ENCODE measurements around the gene FAM241B. TPM values are rescaled to one million over a fixed set of nuclear protein-coding genes. Genes with fewer than 3 reads are reported as not detected.

Gene FAM241B
- total and polyA plus RNA-seq, 2 donors (not counting 1 experiment from before 2014, with no cell fraction given): 0.54 to 0.64 TPM

DNA sequence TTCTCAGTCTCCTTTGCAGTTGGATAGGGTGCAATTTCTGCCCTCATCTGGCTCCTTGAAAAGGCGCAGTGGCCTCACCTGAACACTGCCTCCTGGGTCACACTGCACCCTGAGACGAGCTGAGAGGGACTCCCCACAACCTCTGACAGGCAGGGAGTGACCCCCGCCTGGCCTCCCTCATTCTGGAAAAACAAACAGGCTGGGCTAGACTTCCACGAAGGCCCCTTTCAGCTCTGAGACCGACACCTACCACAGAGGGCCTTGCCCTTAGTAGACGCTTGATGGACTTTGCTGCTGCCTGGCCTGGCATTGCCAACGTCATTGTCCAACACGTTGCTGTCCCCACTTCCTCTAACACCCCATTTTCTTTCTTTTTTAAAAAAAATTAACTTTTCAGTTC is 8.6 kb downstream of the FAM241B start:
- no peak overlapping the region for H3K27ac Mint-ChIP-seq
- H3K9me3 ChIP-seq (ENCODE audit: control extremely low read depth in 1 of 3, control insufficient read depth in 2 of 3, insufficient read depth in 1 of 3, low read length in 2 of 3): no peaks in the 10 kb centered on the region
- no peak overlapping the region for H3K4me2 ChIP-seq (replicated peaks; ENCODE audit: low read depth, low read length, poor library complexity, severe bottlenecking)
- H4K20me1 ChIP-seq (ENCODE audit: control insufficient read depth, insufficient read depth, low read length, poor library complexity, severe bottlenecking): no peaks in the 10 kb centered on the region
- no peak overlapping the region for H2AFZ ChIP-seq (ENCODE audit: insufficient read depth, low read depth, low read length, poor library complexity, severe bottlenecking)
- no peaks in the 10 kb centered on the region for H3K4me1 ChIP-seq (ENCODE audit: control insufficient read depth in 2 of 2, insufficient read depth in 2 of 2, low read length in 2 of 2)
- no peaks in the 10 kb centered on the region for H3K4me1 Mint-ChIP-seq
- no peak overlapping the region for H3K4me3 Mint-ChIP-seq
- POLR2A ChIA-PET: no interaction called here
- H3K27ac ChIP-seq (ENCODE audit: low read length in 2 of 2): no peak overlapping the region
- WGBS (ENCODE audit: insufficient coverage): 78% methylated on average over 6 of the region's 8 CpGs
- no peak for DNase-seq
- peaks cover 3% of the 10 kb centered on the region for H3K27me3 Mint-ChIP-seq
- H3K4me3 ChIP-seq (ENCODE audit: control extremely low read depth in 1 of 5, extremely low read depth in 1 of 5, insufficient read depth in 1 of 5, low read depth in 2 of 5, low read length in 4 of 5): no peak overlapping the region
- CTCF ChIA-PET: interaction anchor here (0.9 to 10.9 kb wide), 5 partner anchors 12 to 123 kb away, joined by 3 to 120 read pairs (median 6); no protein-coding TSS in a partner anchor
- peaks cover 0 to 3% (median 1%) of the 10 kb centered on the region in 4 experiments for H3K27me3 ChIP-seq (replicated peaks in 1 of 4; ENCODE audit: control extremely low read depth in 1 of 4, control insufficient read depth in 3 of 4, insufficient read depth in 4 of 4, low read length in 3 of 4)
- TF ChIP-seq, protein P1, sequence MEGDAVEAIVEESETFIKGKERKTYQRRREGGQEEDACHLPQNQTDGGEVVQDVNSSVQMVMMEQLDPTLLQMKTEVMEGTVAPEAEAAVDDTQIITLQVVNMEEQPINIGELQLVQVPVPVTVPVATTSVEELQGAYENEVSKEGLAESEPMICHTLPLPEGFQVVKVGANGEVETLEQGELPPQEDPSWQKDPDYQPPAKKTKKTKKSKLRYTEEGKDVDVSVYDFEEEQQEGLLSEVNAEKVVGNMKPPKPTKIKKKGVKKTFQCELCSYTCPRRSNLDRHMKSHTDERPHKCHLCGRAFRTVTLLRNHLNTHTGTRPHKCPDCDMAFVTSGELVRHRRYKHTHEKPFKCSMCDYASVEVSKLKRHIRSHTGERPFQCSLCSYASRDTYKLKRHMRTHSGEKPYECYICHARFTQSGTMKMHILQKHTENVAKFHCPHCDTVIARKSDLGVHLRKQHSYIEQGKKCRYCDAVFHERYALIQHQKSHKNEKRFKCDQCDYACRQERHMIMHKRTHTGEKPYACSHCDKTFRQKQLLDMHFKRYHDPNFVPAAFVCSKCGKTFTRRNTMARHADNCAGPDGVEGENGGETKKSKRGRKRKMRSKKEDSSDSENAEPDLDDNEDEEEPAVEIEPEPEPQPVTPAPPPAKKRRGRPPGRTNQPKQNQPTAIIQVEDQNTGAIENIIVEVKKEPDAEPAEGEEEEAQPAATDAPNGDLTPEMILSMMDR (IDR thresholded peaks at IDR 0.05): no peak
- TF ChIP-seq EZH2 (IDR thresholded peaks at IDR 0.05; ENCODE audit: borderline replicate concordance, insufficient read depth, low read depth, low read length, poor library complexity, severe bottlenecking): no peak
- intact Hi-C loops (cut with micrococcal nuclease): no loop called here
- no peak overlapping the region for H3K9ac ChIP-seq (ENCODE audit: low read length)
- no peaks in the 10 kb centered on the region for H3K9me3 Mint-ChIP-seq (ENCODE audit: insufficient read depth)
- H3K36me3 ChIP-seq (replicated peaks in 1 of 2; ENCODE audit: control extremely low read depth in 1 of 2, control insufficient read depth in 1 of 2, extremely low read depth in 1 of 2, insufficient read depth in 2 of 2, low read length in 1 of 2): no peaks in the 10 kb centered on the region
- no peaks in the 10 kb centered on the region for H3K79me2 ChIP-seq (ENCODE audit: control insufficient read depth, insufficient read depth, low read length)
- ATAC-seq (ENCODE audit: low read depth): no peak

DNA sequence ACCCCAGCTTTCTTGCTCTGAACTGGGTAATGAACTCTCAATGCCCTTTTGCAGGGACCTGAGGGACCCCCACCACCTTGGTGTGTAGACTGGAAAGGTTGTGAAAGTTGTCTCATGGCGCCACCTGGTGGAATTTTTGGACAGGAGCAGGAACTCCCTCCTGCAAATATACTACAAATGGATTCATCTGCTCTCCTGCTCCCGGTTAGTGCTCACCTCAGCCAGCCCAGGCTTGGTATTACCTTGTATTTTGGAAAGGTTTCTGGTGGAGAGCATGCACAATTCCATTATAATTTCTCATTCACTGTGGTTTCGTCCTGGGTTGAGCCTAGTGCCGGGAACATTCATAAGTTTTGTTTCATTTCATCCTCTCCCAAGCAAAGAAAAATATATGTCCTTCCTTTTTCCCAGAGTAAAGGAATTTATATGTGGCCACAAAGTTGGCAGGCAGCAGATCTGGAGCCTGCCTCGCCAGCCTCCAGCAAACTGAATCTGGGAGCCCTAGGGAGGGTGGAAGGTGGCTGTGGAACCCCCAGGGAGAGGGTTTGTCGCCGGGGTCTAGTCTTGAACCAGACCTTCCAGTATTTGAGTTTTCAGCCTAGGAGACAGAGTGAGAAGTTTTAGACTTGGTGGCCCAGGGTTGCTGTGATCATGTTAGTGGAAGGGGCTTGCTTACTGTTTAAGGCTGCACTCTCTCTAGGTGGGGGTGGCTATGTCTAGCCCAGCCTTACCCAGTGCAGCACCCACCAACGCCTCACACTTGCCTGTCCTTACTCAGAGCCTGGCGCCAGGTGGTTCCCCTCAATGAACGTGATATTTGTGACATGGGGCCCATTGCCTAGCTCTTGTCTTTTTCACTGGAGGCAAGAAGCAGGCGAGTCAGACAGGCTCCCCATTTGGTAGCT is 9.5 kb downstream of the FAM241B start:
- intact Hi-C loops (cut with micrococcal nuclease): no loop called here
- H3K4me3 Mint-ChIP-seq: no peak overlapping the region
- no peaks in the 10 kb centered on the region for H3K36me3 ChIP-seq (replicated peaks in 1 of 2; ENCODE audit: control extremely low read depth in 1 of 2, control insufficient read depth in 1 of 2, extremely low read depth in 1 of 2, insufficient read depth in 2 of 2, low read length in 1 of 2)
- no peaks in the 10 kb centered on the region for H3K4me1 Mint-ChIP-seq
- no peak overlapping the region for H2AFZ ChIP-seq (ENCODE audit: insufficient read depth, low read depth, low read length, poor library complexity, severe bottlenecking)
- DNase-seq: peak; percentile 70
- H3K27ac ChIP-seq (ENCODE audit: low read length in 2 of 2): no peak overlapping the region
- H3K27ac Mint-ChIP-seq: no peak overlapping the region
- no peaks in the 10 kb centered on the region for H3K79me2 ChIP-seq (ENCODE audit: control insufficient read depth, insufficient read depth, low read length)
- no peak overlapping the region for H3K4me3 ChIP-seq (ENCODE audit: control extremely low read depth in 1 of 5, extremely low read depth in 1 of 5, insufficient read depth in 1 of 5, low read depth in 2 of 5, low read length in 4 of 5)
- no peaks in the 10 kb centered on the region for H4K20me1 ChIP-seq (ENCODE audit: control insufficient read depth, insufficient read depth, low read length, poor library complexity, severe bottlenecking)
- H3K4me2 ChIP-seq (replicated peaks; ENCODE audit: low read depth, low read length, poor library complexity, severe bottlenecking): no peak overlapping the region
- no peaks in the 10 kb centered on the region for H3K9me3 Mint-ChIP-seq (ENCODE audit: insufficient read depth)
- peaks cover 0 to 8% (median 1%) of the 10 kb centered on the region in 4 experiments for H3K27me3 ChIP-seq (replicated peaks in 1 of 4; ENCODE audit: control extremely low read depth in 1 of 4, control insufficient read depth in 3 of 4, insufficient read depth in 4 of 4, low read length in 3 of 4)
- no peaks in the 10 kb centered on the region for H3K9me3 ChIP-seq (ENCODE audit: control extremely low read depth in 1 of 3, control insufficient read depth in 2 of 3, insufficient read depth in 1 of 3, low read length in 2 of 3)
- peak; percentile 33 for ATAC-seq (ENCODE audit: low read depth)
- 76% methylated on average over 7 of the region's 11 CpGs for WGBS (ENCODE audit: insufficient coverage)
- CTCF ChIA-PET: interaction anchor here (1.6 to 10.9 kb wide), 5 partner anchors 13 to 244 kb away, joined by 3 to 120 read pairs (median 6); no protein-coding TSS in a partner anchor
- no peak overlapping the region for H3K9ac ChIP-seq (ENCODE audit: low read length)
- no peak for TF ChIP-seq EZH2 (IDR thresholded peaks at IDR 0.05; ENCODE audit: borderline replicate concordance, insufficient read depth, low read depth, low read length, poor library complexity, severe bottlenecking)
- TF ChIP-seq, protein P1 (IDR thresholded peaks at IDR 0.05): peak; percentile 85
- no peaks in the 10 kb centered on the region for H3K4me1 ChIP-seq (ENCODE audit: control insufficient read depth in 2 of 2, insufficient read depth in 2 of 2, low read length in 2 of 2)
- peaks cover 3% of the 10 kb centered on the region for H3K27me3 Mint-ChIP-seq
- POLR2A ChIA-PET: no interaction called here
